Ramos (cell line): ENCODE measurements around the gene PTX4.

Experiments
- in situ Hi-C: fragments of 300-500 bp; cut with MboI; formaldehyde crosslinking; loops from one replicate; pipeline ENCODE4 v1.14.3; 2022; ENCODE audit warnings: low sequenced_read_pairs; ENCODE audit not compliant: unreplicated experiment

Gene PTX4

GRCh38 chr16:1488619-1489018, at the start of gene PTX4:
Gene PTX4, minus strand, starts transcription at chr16:1488944. Its CDS starts 35 bp downstream, at chr16:1488909.
- in situ Hi-C loops = no loop called here

- in situ Hi-C loops = no loop called here
Observed at GRCh38 chr16:1537763-1538289, 49.1 kb upstream of the PTX4 start.

- in situ Hi-C loops = no loop called here
Observed at GRCh38 chr16:1537138-1537577, 48.4 kb upstream of the PTX4 start.

- in situ Hi-C loops = no loop called here
Observed at GRCh38 chr16:1536601-1537000, 47.9 kb upstream of the PTX4 start.

- in situ Hi-C loops = no loop called here
Observed at GRCh38 chr16:1535391-1536291, 46.9 kb upstream of the PTX4 start.

GRCh38 chr16:1534021-1535020, 45.6 kb upstream of the PTX4 start:
- in situ Hi-C loops = no loop called here

- in situ Hi-C loops = no loop called here
Observed at GRCh38 chr16:1533443-1533951, 44.8 kb upstream of the PTX4 start, which contains the start of gene TMEM204. Gene TMEM204, plus strand, starts transcription at chr16:1533666. Its CDS starts 610 bp downstream, at chr16:1534276.

GRCh38 chr16:1532771-1533170, 44.0 kb upstream of the PTX4 start:
- in situ Hi-C loops = no loop called here

GRCh38 chr16:1532081-1532760, 43.5 kb upstream of the PTX4 start:
- in situ Hi-C loops = no loop called here

GRCh38 chr16:1531638-1531910, 42.8 kb upstream of the PTX4 start:
- in situ Hi-C loops = no loop called here

GRCh38 chr16:1530883-1531637, 42.3 kb upstream of the PTX4 start:
- in situ Hi-C loops = no loop called here

- in situ Hi-C loops = no loop called here
Observed at GRCh38 chr16:1530349-1530882, 41.7 kb upstream of the PTX4 start.

- in situ Hi-C loops = no loop called here
Observed at GRCh38 chr16:1528921-1529537, 40.3 kb upstream of the PTX4 start.

GRCh38 chr16:1527836-1528811, 39.4 kb upstream of the PTX4 start:
- in situ Hi-C loops = no loop called here

- in situ Hi-C loops = no loop called here
Observed at GRCh38 chr16:1526608-1527555, 38.1 kb upstream of the PTX4 start.

- in situ Hi-C loops = no loop called here
Observed at GRCh38 chr16:1525871-1526607, 37.3 kb upstream of the PTX4 start.
